ENCODE measurements around the gene PHYHIPL.

DNA sequence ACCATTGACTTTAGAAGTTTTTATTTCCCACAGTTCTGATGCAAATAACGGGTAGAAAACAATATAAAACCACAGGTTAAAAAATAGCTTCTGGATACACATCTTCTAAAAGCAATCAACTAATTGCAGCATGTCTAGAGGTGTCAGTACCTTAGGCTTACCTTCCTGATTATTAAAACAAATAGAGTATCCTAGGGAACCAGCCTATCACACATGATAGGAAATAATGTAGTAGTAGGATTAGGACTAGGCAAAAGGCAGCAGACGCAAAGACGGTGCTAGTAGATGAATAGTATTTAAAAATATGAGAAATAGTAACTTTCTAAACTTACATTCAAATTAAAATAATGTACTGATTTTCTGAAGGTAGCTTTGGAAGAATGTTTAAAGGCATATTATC is 41.7 kb upstream of the PHYHIPL start:
- TF ChIP-seq ZNF426 (tag by site-specific recombination; IDR thresholded peaks at IDR 0.05) = no peak
- TF ChIP-seq, protein P1, sequence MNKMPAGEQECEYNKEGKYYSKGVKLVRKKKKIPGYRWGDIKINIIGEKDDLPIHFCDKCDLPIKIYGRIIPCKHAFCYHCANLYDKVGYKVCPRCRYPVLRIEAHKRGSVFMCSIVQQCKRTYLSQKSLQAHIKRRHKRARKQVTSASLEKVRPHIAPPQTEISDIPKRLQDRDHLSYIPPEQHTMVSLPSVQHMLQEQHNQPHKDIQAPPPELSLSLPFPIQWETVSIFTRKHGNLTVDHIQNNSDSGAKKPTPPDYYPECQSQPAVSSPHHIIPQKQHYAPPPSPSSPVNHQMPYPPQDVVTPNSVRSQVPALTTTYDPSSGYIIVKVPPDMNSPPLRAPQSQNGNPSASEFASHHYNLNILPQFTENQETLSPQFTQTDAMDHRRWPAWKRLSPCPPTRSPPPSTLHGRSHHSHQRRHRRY (tag by site-specific recombination; IDR thresholded peaks at IDR 0.05) = no peak
- TF ChIP-seq, protein P2, sequence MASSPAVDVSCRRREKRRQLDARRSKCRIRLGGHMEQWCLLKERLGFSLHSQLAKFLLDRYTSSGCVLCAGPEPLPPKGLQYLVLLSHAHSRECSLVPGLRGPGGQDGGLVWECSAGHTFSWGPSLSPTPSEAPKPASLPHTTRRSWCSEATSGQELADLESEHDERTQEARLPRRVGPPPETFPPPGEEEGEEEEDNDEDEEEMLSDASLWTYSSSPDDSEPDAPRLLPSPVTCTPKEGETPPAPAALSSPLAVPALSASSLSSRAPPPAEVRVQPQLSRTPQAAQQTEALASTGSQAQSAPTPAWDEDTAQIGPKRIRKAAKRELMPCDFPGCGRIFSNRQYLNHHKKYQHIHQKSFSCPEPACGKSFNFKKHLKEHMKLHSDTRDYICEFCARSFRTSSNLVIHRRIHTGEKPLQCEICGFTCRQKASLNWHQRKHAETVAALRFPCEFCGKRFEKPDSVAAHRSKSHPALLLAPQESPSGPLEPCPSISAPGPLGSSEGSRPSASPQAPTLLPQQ (tag by site-specific recombination; IDR thresholded peaks at IDR 0.05) = no peak
- TF ChIP-seq TCF7L2 (IDR thresholded peaks at IDR 0.05; ENCODE audit: borderline replicate concordance, low read depth, low read length) = no peak
